GM12874 (cell line): ENCODE results near the gene TMIGD2.

ENCODE experiments used
- TF ChIP-seq, protein P1 (sequence below): IDR thresholded peaks from 2 replicates; pipeline ENCODE4 v1.5.1; 2011; ENCODE audit warnings: low read depth, mild to moderate bottlenecking, control low read depth, low read length, moderate library complexity; ENCODE audit not compliant: insufficient read depth

Gene TMIGD2, protein sequence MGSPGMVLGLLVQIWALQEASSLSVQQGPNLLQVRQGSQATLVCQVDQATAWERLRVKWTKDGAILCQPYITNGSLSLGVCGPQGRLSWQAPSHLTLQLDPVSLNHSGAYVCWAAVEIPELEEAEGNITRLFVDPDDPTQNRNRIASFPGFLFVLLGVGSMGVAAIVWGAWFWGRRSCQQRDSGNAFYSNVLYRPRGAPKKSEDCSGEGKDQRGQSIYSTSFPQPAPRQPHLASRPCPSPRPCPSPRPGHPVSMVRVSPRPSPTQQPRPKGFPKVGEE

DNA sequence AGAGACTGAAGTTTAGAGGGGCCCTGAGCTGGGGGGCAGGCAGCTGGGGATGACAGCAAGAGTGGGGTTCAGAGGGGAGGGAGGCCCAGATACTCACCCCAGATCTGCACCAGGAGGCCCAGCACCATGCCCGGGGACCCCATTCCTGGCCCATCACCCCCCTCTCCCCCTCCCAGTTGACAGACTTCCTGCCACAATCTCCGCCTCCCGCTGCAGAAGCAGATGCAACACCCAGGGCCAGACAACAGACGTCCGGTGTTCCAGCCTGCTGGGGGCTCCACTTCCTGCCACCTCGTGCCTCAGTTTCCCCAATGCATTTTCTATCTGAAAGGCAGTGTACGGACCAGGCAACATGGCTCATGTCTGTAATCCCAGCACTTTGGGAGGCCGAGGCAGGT, at the start of gene TMIGD2:
TMIGD2 (minus strand) TSS at position 147 of the 398 bp plus-strand sequence; CDS start at position 143, 4 bp downstream.
- TF ChIP-seq, protein P1, sequence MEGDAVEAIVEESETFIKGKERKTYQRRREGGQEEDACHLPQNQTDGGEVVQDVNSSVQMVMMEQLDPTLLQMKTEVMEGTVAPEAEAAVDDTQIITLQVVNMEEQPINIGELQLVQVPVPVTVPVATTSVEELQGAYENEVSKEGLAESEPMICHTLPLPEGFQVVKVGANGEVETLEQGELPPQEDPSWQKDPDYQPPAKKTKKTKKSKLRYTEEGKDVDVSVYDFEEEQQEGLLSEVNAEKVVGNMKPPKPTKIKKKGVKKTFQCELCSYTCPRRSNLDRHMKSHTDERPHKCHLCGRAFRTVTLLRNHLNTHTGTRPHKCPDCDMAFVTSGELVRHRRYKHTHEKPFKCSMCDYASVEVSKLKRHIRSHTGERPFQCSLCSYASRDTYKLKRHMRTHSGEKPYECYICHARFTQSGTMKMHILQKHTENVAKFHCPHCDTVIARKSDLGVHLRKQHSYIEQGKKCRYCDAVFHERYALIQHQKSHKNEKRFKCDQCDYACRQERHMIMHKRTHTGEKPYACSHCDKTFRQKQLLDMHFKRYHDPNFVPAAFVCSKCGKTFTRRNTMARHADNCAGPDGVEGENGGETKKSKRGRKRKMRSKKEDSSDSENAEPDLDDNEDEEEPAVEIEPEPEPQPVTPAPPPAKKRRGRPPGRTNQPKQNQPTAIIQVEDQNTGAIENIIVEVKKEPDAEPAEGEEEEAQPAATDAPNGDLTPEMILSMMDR, result no peak

DNA sequence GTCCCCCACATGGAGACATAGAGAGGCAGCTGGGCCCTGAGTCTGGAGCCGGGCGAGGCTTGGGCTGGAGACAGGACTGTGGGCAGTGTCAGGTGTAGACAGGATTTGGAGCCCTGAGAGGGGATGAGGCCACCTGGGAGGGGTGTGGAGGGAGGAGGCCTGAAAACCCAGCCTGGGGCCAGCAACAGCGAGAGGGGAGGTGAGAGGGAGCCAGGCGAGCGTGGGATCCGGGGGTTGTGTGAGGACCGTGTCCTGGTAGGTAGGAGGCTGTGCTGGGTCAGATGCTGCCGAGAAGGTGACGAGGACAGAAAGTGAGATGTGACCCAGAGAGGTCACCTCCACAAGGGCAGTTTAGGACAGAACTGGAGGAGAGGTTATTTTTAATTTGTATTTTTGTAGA, 48.5 kb upstream of the TMIGD2 start:
- TF ChIP-seq, protein P1, result no peak

- TF ChIP-seq, protein P1, result no peak
These were observed 47.9 kb upstream of the TMIGD2 start for GRCh38 chr19:4350111-4350510.

DNA sequence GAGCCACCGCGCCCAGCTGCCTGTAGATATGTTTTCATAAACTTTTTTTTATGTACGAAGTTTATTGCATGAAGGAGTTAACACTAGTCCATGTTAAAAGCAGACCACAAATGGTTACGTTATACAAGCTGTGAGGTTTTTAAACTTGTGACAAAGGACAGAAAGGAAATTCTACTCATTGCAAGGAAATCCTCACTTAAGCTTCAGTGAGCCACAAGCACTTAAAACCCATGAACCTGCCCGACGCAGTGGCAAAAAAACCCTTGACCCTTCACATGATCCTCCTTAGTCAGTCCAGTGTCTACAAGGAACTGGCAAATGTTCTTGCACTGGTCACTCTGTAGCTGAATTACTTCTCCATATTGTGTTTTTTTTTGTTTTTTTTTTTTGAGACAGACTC, 45.3 kb upstream of the TMIGD2 start:
- TF ChIP-seq, protein P1, result no peak

DNA sequence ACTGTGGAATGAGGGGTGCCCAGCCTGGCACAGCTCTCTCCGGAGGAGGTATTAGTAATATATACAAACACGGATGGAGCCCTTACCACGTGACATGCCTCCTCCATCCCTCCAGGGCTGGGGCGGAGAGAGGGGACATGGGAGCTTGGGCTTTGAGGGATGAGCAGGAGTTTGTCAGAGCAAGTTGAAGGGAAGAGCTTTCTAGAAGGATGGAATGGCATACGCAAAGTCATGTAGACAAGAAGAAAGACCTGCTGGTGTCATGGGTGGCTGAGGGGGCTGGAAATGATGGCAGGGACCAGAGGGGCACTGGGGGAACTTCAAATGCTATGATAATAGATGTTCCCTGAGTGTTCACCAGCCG, 43.8 kb upstream of the TMIGD2 start:
- TF ChIP-seq, protein P1, result no peak

GRCh38 chr19:4345342-4346019, 43.3 kb upstream of the TMIGD2 start:
- TF ChIP-seq, protein P1, result no peak

GRCh38 chr19:4343370-4344307, 41.5 kb upstream of the TMIGD2 start, which contains the start of gene MPND:
Gene MPND, plus strand, starts transcription at chr19:4343562. Its CDS starts 32 bp downstream, at chr19:4343594.
- TF ChIP-seq, protein P1, result no peak
